Measurements from ENCODE around the gene SLC37A1. TPM values are rescaled to one million over a fixed set of nuclear protein-coding genes. Genes with fewer than 3 reads are reported as not detected.

Gene SLC37A1
- total RNA-seq, 6 donors from 2014 or later = 20.8 to 70.2 (median 36.8) TPM

DNA sequence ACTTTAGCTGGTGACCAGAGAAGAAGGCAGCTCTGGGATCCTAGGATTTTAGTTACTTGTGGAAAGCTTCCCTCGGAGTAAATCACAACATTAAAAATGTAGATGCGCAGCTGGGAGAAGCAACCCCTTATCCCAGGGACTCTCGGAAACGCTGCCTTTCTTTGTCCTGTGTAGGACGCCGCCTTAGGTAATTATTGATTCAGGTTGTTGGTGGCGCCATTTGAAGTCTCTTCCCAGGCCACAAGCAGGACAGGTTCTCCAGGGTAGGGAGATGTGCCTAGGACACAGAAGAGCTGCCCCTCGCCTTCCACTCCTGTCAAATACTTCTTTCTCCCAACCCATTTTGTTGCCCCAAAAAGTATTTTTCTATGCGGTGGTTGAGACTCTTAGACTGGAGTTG lies 10.3 kb downstream of the SLC37A1 start:
- Histone ChIP-seq H3K4me3 (peak overlapping the region in 2 of 4 donors; percentile 21 to 38), H3K27ac (peak overlapping the region; percentile 84 to 92 (median 85)), H3K36me3 (peaks cover 0 to 28% (median 16%) of the 10 kb centered on the region in 4 donors), H3K27me3 (no peaks in the 10 kb centered on the region), H3K9me3 (no peaks in the 10 kb centered on the region), H3K4me1 (peaks cover 43 to 67% (median 47%) of the 10 kb centered on the region in 4 donors)
- TF ChIP-seq, protein P1, sequence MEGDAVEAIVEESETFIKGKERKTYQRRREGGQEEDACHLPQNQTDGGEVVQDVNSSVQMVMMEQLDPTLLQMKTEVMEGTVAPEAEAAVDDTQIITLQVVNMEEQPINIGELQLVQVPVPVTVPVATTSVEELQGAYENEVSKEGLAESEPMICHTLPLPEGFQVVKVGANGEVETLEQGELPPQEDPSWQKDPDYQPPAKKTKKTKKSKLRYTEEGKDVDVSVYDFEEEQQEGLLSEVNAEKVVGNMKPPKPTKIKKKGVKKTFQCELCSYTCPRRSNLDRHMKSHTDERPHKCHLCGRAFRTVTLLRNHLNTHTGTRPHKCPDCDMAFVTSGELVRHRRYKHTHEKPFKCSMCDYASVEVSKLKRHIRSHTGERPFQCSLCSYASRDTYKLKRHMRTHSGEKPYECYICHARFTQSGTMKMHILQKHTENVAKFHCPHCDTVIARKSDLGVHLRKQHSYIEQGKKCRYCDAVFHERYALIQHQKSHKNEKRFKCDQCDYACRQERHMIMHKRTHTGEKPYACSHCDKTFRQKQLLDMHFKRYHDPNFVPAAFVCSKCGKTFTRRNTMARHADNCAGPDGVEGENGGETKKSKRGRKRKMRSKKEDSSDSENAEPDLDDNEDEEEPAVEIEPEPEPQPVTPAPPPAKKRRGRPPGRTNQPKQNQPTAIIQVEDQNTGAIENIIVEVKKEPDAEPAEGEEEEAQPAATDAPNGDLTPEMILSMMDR (IDR thresholded peaks at IDR 0.05) = no peak
- peak in 1 of 2 donors; percentile 8 for TF ChIP-seq POLR2AphosphoS5 (IDR thresholded peaks at IDR 0.05)
- WGBS, 2 donors = 72 to 75% methylated on average over 9 of the region's 9 CpGs
- DNase-seq (peak in 1 of 2 donors; percentile 51), ATAC-seq (ENCODE audit: low FRiP score in 2 of 2) (peak in 1 of 2 donors; percentile 56)

- 19 to 25% methylated on average over 9 to 17 of the region's 17 CpGs for WGBS, 2 donors
- TF ChIP-seq, protein P1 (IDR thresholded peaks at IDR 0.05) = no peak
- TF ChIP-seq POLR2AphosphoS5 (IDR thresholded peaks at IDR 0.05) (peak in 1 of 2 donors; percentile 28), EP300 (IDR thresholded peaks at IDR 0.05) (peak in 1 of 4 donors; percentile 67), POLR2A (IDR thresholded peaks at IDR 0.05) (peak in 1 of 4 donors; percentile 40)
- H3K4me1 ChIP-seq = peaks cover 43 to 64% (median 47%) of the 10 kb centered on the region in 4 donors
- H3K27me3 ChIP-seq = no peaks in the 10 kb centered on the region
- DNase-seq (peak in 1 of 2 donors; percentile 89), ATAC-seq (ENCODE audit: low FRiP score in 2 of 2) (peak; percentile 80 to 91)
- H3K4me3 ChIP-seq = peak overlapping the region in 3 of 4 donors; percentile 15 to 38 (median 21)
- H3K9me3 ChIP-seq = no peaks in the 10 kb centered on the region
- peaks cover 0 to 23% (median 12%) of the 10 kb centered on the region in 4 donors for H3K36me3 ChIP-seq
- H3K27ac ChIP-seq = peak overlapping the region; percentile 84 to 92 (median 85)
Measured at GRCh38 chr21:42524341-42525028, 10.8 kb downstream of the SLC37A1 start.

- TF ChIP-seq EP300 (IDR thresholded peaks at IDR 0.05) = no peak
- TF ChIP-seq, protein P1 (IDR thresholded peaks at IDR 0.05) = no peak
- no peak for TF ChIP-seq POLR2AphosphoS5 (IDR thresholded peaks at IDR 0.05)
- no peak for TF ChIP-seq POLR2A (IDR thresholded peaks at IDR 0.05)
- Histone ChIP-seq H3K4me3 (peak overlapping the region in 3 of 4 donors; percentile 15 to 38 (median 21)), H3K9me3 (no peaks in the 10 kb centered on the region), H3K36me3 (peaks cover 0 to 19% (median 9%) of the 10 kb centered on the region in 4 donors), H3K4me1 (peaks cover 43 to 63% (median 47%) of the 10 kb centered on the region in 4 donors), H3K27ac (peak overlapping the region; percentile 84 to 92 (median 85)), H3K27me3 (no peaks in the 10 kb centered on the region)
- peak in 1 of 2 donors; percentile 86 for DNase-seq
- peak in 1 of 2 donors; percentile 33 for ATAC-seq (ENCODE audit: low FRiP score in 2 of 2)
- WGBS, 2 donors = 27 to 31% methylated on average over 5 to 15 of the region's 15 CpGs
Measured at GRCh38 chr21:42525029-42525581, 11.5 kb downstream of the SLC37A1 start.

DNA sequence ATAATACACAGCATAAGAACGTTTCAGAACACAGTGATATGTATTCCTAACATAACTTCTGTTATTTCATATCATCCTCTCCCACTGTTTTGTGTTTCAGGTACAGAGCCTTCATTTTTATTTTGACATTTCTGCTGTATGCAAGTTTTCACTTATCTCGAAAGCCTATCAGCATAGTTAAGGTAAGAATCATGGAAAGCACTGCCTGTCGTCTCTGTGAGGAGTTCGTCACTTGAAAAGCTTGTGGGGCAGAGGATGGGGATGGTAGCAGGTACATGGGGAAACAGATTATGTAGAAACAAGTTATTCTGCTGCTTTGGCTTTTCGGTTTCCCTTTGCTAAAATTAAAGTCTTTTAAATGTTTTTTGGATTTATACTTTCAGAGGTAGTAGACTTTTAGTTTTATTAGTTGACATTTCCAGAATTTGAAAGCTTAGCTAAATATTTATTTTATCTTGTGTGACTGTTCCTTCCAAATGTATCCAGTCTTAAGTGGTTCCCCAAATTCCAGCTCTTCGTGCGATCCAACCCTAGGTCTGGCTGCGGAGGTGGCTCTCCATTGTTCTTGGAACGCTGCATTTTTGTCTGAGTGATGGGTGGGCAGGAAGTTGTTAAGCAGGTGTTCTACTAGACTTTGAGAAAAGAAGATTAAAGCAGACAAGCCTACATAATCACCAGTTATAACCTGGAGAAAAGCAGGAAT lies 12.2 kb downstream of the SLC37A1 start:
- Histone ChIP-seq H3K27me3 (no peaks in the 10 kb centered on the region), H3K4me3 (no peak overlapping the region), H3K9me3 (no peaks in the 10 kb centered on the region), H3K27ac (peak overlapping the region; percentile 14 to 92 (median 67)), H3K4me1 (peaks cover 45 to 63% (median 49%) of the 10 kb centered on the region in 4 donors), H3K36me3 (peaks cover 0 to 16% (median 8%) of the 10 kb centered on the region in 4 donors)
- DNase-seq (peak in 1 of 2 donors; percentile 8), ATAC-seq (ENCODE audit: low FRiP score in 2 of 2) (no peak)
- TF ChIP-seq POLR2AphosphoS5 (IDR thresholded peaks at IDR 0.05) (no peak), POLR2A (IDR thresholded peaks at IDR 0.05) (no peak), EP300 (IDR thresholded peaks at IDR 0.05) (no peak)
- TF ChIP-seq, protein P1 (IDR thresholded peaks at IDR 0.05) = no peak
- 59 to 75% methylated on average over 9 of the region's 9 CpGs for WGBS, 2 donors
